ENCODE measurements around the gene MTF1.
"Not testable (repeated sequence)": the region's sequence is repeated elsewhere in the genome, so short reads cannot be mapped to it uniquely, and the experiment has no call there.

The MTF1 gene

GRCh38 chr1:37807220-37807554, 52.2 kb downstream of the MTF1 start:
- Histone ChIP-seq H3K9ac (ENCODE audit: low read depth, low read length) (peak overlapping the region; percentile 72), H3K9me3 (ENCODE audit: control insufficient read depth, insufficient read depth, low read length) (no peaks in the 10 kb centered on the region), H3K36me3 (ENCODE audit: insufficient read depth, low read length) (peaks cover 47% of the 10 kb centered on the region), H3K4me1 (ENCODE audit: insufficient read depth, low read length) (no peaks in the 10 kb centered on the region)

GRCh38 chr1:37802439-37802838, 57.0 kb downstream of the MTF1 start:
- Histone ChIP-seq H3K9ac (ENCODE audit: low read depth, low read length) (no peak overlapping the region), H3K4me1 (ENCODE audit: insufficient read depth, low read length) (no peaks in the 10 kb centered on the region), H3K36me3 (ENCODE audit: insufficient read depth, low read length) (peaks cover 47% of the 10 kb centered on the region), H3K9me3 (ENCODE audit: control insufficient read depth, insufficient read depth, low read length) (no peaks in the 10 kb centered on the region)

GRCh38 chr1:37797750-37798345, 61.5 kb downstream of the MTF1 start:
- Histone ChIP-seq H3K36me3 (ENCODE audit: insufficient read depth, low read length) (peaks cover 6% of the 10 kb centered on the region), H3K4me1 (ENCODE audit: insufficient read depth, low read length) (no peaks in the 10 kb centered on the region), H3K9me3 (ENCODE audit: control insufficient read depth, insufficient read depth, low read length) (no peaks in the 10 kb centered on the region), H3K9ac (ENCODE audit: low read depth, low read length) (no peak overlapping the region)

- H3K9me3 ChIP-seq (ENCODE audit: control insufficient read depth, insufficient read depth, low read length) = no peaks in the 10 kb centered on the region
- H3K9ac ChIP-seq (ENCODE audit: low read depth, low read length) = peak overlapping the region; percentile 70; the same call in 1 of the 2 replicates
- no peaks in the 10 kb centered on the region for H3K4me1 ChIP-seq (ENCODE audit: insufficient read depth, low read length)
- no peaks in the 10 kb centered on the region for H3K36me3 ChIP-seq (ENCODE audit: insufficient read depth, low read length)
Measured at GRCh38 chr1:37795340-37796125, 63.9 kb downstream of the MTF1 start.

GRCh38 chr1:37794372-37795339, 64.7 kb downstream of the MTF1 start:
- Histone ChIP-seq H3K36me3 (ENCODE audit: insufficient read depth, low read length) (no peaks in the 10 kb centered on the region), H3K4me1 (ENCODE audit: insufficient read depth, low read length) (no peaks in the 10 kb centered on the region), H3K9ac (ENCODE audit: low read depth, low read length) (peak overlapping the region; percentile 70; the same call in 1 of the 2 replicates), H3K9me3 (ENCODE audit: control insufficient read depth, insufficient read depth, low read length) (no peaks in the 10 kb centered on the region)

GRCh38 chr1:37793773-37794371, 65.5 kb downstream of the MTF1 start, which contains the start of gene MANEAL:
MANEAL (plus strand) TSS chr1:37793847; CDS start chr1:37794183, 336 bp downstream.
- H3K4me1 ChIP-seq (ENCODE audit: insufficient read depth, low read length) = no peaks in the 10 kb centered on the region
- no peaks in the 10 kb centered on the region for H3K9me3 ChIP-seq (ENCODE audit: control insufficient read depth, insufficient read depth, low read length)
- peak within 1 kb of the TSS; percentile 70; the same call in 1 of the 2 replicates for H3K9ac ChIP-seq (ENCODE audit: low read depth, low read length)
- H3K36me3 ChIP-seq (ENCODE audit: insufficient read depth, low read length) = no peaks in the 10 kb centered on the region

GRCh38 chr1:37792943-37793686, 66.3 kb downstream of the MTF1 start:
- no peaks in the 10 kb centered on the region for H3K4me1 ChIP-seq (ENCODE audit: insufficient read depth, low read length)
- peak overlapping the region; percentile 36; the same call in 1 of the 2 replicates for H3K9ac ChIP-seq (ENCODE audit: low read depth, low read length)

GRCh38 chr1:37782491-37782890, 76.9 kb downstream of the MTF1 start:
- Histone ChIP-seq H3K36me3 (ENCODE audit: insufficient read depth, low read length) (no peaks in the 10 kb centered on the region), H3K9ac (ENCODE audit: low read depth, low read length) (no peak overlapping the region), H3K9me3 (ENCODE audit: control insufficient read depth, insufficient read depth, low read length) (no peaks in the 10 kb centered on the region), H3K4me1 (ENCODE audit: insufficient read depth, low read length) (no peaks in the 10 kb centered on the region)

More at GRCh38 chr1:37792943-37793686, 66.3 kb downstream of the MTF1 start:
- Histone ChIP-seq H3K36me3 (ENCODE audit: insufficient read depth, low read length) (no peaks in the 10 kb centered on the region), H3K9me3 (ENCODE audit: control insufficient read depth, insufficient read depth, low read length) (no peaks in the 10 kb centered on the region)

- H3K9ac ChIP-seq (ENCODE audit: low read depth, low read length) = no peak overlapping the region
- no peaks in the 10 kb centered on the region for H3K36me3 ChIP-seq (ENCODE audit: insufficient read depth, low read length)
- H3K9me3 ChIP-seq (ENCODE audit: control insufficient read depth, insufficient read depth, low read length) = no peaks in the 10 kb centered on the region
- H3K4me1 ChIP-seq (ENCODE audit: insufficient read depth, low read length) = no peaks in the 10 kb centered on the region
Measured at GRCh38 chr1:37778654-37779053, 80.7 kb downstream of the MTF1 start.

GRCh38 chr1:37776946-37777516, 82.4 kb downstream of the MTF1 start:
- H3K36me3 ChIP-seq (ENCODE audit: insufficient read depth, low read length) = no peaks in the 10 kb centered on the region
- no peak overlapping the region for H3K9ac ChIP-seq (ENCODE audit: low read depth, low read length)
- H3K9me3 ChIP-seq (ENCODE audit: control insufficient read depth, insufficient read depth, low read length) = no peaks in the 10 kb centered on the region

GRCh38 chr1:37771440-37771839, 88.0 kb downstream of the MTF1 start:
- not testable (repeated sequence) for H3K9me3 ChIP-seq (ENCODE audit: control insufficient read depth, insufficient read depth, low read length); H3K9ac ChIP-seq (ENCODE audit: low read depth, low read length); H3K4me1 ChIP-seq (ENCODE audit: insufficient read depth, low read length); H3K36me3 ChIP-seq (ENCODE audit: insufficient read depth, low read length)

More at GRCh38 chr1:37776946-37777516, 82.4 kb downstream of the MTF1 start:
- no peaks in the 10 kb centered on the region for H3K4me1 ChIP-seq (ENCODE audit: insufficient read depth, low read length)

GRCh38 chr1:37767488-37767887, 91.9 kb downstream of the MTF1 start:
- Histone ChIP-seq H3K4me1 (ENCODE audit: insufficient read depth, low read length) (peaks cover 5% of the 10 kb centered on the region; the same call in 1 of the 2 replicates), H3K36me3 (ENCODE audit: insufficient read depth, low read length) (no peaks in the 10 kb centered on the region), H3K9me3 (ENCODE audit: control insufficient read depth, insufficient read depth, low read length) (no peaks in the 10 kb centered on the region), H3K9ac (ENCODE audit: low read depth, low read length) (no peak overlapping the region)
